Measurements from ENCODE around the gene ST6GALNAC1.
A peak's percentile ranks its signal among the peaks of the same experiment; 100 is the strongest.

ST6GALNAC1 gene

DNA sequence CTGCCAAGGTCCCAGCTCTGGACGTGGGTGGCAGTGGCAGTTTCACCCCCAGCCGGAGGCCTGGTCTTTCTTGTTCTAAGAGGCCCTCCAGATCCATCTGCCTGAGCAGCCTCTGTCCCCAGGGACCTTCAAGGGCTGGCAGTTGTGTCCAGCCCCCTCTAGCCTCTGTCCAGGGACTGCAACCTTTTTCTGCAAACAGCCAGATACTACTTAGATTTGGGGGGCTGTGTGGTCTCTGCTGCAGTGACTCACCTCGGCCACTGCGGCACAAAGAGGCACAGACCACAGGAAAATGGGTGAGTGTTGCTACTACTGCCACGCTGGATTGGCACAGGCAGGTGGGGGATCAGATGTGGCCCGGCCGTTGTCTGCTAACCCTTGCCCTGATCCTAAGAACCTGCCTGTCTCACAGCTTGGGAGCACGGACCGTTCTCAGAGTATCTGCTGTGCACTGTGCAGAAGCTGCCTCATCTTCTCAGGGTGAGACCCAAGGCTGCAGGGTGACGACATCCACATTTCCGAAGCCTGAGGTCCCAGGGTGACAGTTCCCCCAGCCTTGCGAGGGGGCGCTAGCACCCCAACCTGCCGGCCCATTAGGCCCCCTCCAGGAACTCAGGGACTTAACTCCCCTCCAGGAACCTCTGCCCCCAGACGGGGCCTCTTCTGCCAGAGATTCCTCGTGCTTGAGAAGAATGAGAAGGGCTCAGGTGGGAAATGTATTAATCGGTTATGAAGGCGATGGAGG lies 39.6 kb upstream of the ST6GALNAC1 start:
- in situ Hi-C loops (cut with HindIII; ENCODE audit: low pct_unique_long_range_greater_than_20kb, low sequenced_read_pairs): no loop called here
- no peak for TF ChIP-seq JUND (IDR thresholded peaks at IDR 0.05; ENCODE audit: low read depth)
- no peak for DNase-seq (ENCODE audit: low read depth in 1 of 2, low spot score in 1 of 2)

DNA sequence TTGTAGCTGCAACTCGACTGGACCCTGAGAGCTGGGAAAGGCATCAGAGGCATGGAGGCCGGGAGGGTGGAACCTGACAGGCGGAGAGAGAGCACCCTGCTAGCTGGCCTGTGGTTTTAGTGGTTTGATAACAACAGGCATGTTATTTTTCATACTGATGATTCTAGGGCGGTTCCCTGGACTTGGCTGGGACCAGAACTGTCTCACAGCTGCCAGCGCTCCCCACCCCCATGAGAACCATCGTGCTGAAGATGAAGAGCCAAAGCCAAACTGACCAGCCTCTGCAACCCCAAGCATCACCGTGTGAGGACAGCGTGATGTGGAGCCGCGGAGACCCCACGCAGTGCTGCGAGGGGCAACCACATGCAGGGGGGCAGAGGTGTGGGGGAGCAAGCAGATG lies 38.7 kb upstream of the ST6GALNAC1 start:
- TF ChIP-seq JUND (IDR thresholded peaks at IDR 0.05; ENCODE audit: low read depth): no peak
- DNase-seq (ENCODE audit: low read depth in 1 of 2, low spot score in 1 of 2): no peak
- in situ Hi-C loops (cut with HindIII; ENCODE audit: low pct_unique_long_range_greater_than_20kb, low sequenced_read_pairs): no loop called here

DNA sequence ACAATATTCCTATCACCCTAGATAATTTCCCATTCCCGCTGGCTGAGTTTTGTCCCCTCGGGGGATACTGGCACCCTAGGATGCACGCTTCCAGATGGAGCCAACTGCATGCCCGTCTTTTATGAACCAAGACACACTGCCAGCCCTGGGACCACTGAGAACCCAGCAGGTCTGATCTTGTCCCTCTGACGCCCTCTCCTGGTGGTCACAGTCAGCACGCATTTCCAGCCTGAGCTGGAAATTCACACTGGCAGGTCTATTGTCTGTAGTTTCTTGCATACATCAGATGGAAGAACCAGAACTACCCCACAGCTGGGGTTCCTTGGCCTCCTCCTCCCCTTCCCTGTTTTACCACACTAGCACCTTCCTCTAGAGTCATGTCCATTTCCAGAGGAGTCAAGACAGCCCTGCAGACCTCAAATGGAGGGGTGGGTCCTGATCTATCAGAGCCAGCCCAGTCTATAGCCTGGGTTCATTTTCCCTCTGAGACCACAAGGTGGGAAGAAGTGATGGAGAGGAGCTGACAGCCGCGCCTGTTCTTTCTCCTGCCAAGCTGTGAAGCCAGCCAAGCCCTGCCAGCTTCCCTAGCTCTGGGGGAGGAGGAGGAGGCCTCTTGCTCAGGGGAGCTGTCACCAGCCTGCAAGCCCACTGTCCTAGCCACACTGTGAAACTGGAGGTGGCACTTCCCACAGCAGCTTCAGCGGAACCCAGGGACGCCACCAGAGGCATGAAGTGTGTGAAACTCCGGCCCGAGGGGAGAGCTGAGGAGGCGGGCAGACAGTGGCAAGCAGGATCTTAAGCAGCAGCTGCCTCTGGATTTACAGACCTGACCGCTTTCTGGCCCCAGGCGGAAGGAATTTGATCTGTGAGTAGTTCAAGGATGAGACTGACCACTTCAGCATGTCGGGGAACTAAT lies 37.9 kb upstream of the ST6GALNAC1 start:
- peak; percentile 81 to 85 for DNase-seq (ENCODE audit: low read depth in 1 of 2, low spot score in 1 of 2)
- TF ChIP-seq JUND (IDR thresholded peaks at IDR 0.05; ENCODE audit: low read depth): no peak
- in situ Hi-C loops (cut with HindIII; ENCODE audit: low pct_unique_long_range_greater_than_20kb, low sequenced_read_pairs): no loop called here

DNA sequence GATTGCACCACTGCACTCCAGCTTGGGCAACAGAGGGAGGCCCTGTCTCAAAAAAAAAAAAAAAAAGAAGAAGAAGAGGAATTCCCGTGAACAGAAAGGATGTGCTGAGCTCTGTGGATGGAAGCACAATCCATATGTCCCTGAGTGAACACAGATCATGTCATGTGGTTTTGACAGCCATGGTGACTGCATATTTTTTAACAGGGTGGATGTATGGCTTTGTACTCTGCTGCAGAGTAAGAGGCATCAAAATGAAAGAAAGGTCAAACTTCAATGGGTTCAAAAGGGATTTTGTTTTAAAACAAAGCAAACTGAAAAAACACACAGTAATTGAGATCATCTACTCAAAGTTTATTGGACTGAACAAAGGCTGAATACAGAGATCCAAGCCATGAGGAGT lies 35.7 kb upstream of the ST6GALNAC1 start:
- in situ Hi-C loops (cut with HindIII; ENCODE audit: low pct_unique_long_range_greater_than_20kb, low sequenced_read_pairs): no loop called here
- no peak for DNase-seq (ENCODE audit: low read depth in 1 of 2, low spot score in 1 of 2)
- TF ChIP-seq JUND (IDR thresholded peaks at IDR 0.05; ENCODE audit: low read depth): no peak

DNA sequence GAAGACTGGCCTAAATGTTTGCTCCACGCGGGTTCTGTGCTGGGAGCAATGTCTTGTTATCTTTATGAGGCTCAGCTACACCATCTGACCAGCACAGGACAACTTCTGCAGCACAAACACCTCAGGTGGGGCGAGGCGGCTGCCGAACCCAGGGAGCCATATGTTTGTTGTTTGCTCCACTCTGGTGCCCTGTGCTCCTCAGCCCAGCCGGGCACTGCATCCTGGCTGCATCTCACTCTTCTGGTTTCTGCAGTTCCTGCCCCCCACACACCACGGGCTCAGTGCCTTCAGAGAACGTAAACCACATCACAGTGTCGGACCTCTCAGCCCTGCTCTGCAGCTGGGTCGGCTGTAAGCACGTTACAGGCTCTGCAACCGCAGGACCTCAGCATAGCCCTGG lies 34.8 kb upstream of the ST6GALNAC1 start:
- TF ChIP-seq JUND (IDR thresholded peaks at IDR 0.05; ENCODE audit: low read depth): no peak
- in situ Hi-C loops (cut with HindIII; ENCODE audit: low pct_unique_long_range_greater_than_20kb, low sequenced_read_pairs): no loop called here
- DNase-seq (ENCODE audit: low read depth in 1 of 2, low spot score in 1 of 2): no peak

DNA sequence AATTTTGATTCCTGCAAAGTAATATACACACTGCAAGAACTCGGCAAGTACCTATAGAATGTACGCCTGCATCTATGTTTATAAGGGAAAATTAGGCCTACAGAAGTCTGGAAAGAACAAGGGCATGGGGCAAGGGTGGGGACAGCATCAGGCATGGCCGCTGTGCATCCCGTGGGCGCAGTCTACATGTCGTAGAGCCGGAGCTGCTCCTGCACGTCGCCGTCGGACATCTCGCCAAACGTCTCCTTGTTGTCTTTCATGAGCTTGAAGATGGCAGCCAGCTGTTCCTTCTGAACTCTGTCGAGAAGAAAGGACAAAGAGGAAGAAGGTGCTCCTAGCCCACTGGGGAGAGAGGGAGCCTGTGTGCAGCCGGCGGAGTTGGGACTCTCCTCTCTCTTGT lies 33.8 kb upstream of the ST6GALNAC1 start:
- no peak for DNase-seq (ENCODE audit: low read depth in 1 of 2, low spot score in 1 of 2)
- no peak for TF ChIP-seq JUND (IDR thresholded peaks at IDR 0.05; ENCODE audit: low read depth)
- in situ Hi-C loops (cut with HindIII; ENCODE audit: low pct_unique_long_range_greater_than_20kb, low sequenced_read_pairs): no loop called here

DNA sequence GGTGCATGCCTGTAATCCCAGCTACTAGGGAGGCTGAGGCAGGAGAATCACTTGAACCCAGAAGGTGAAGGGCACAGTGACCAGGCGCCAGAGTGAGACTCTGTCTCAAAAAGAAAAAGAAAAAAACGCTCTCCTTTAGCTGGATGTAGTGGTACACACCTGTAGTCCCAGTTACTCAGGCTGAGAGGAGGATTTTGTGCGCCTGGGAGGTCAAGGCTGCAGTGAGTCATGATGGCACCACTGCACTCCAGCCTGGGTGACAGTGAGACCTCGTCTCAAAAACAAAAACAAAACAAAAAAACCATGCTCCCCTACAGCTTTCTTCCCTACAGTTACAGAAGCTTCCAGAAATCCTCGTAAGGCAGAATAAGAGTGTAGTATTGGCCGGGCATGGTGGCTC lies 33.1 kb upstream of the ST6GALNAC1 start:
- in situ Hi-C loops (cut with HindIII; ENCODE audit: low pct_unique_long_range_greater_than_20kb, low sequenced_read_pairs): no loop called here
- no peak for TF ChIP-seq JUND (IDR thresholded peaks at IDR 0.05; ENCODE audit: low read depth)
- DNase-seq (ENCODE audit: low read depth in 1 of 2, low spot score in 1 of 2): no peak

DNA sequence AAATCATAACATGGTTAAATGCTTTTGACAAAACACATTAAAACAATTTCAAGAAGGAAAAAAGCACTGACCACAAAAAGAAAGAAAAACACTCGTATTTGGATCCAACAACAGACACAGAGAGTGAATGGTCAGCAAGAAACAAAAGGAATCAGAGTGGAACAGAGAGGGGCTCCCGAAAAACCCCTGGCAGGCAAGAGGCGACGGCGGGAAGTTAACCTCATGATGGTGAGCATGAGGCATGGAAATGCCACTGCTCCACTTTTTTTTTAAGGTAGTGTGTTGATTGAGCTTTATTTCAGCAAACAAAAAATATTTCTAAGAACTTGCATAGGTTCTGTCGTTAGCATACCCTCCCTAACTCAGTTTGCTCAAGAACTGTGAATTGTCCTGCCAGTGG lies 32.1 kb upstream of the ST6GALNAC1 start:
- no peak for DNase-seq (ENCODE audit: low read depth in 1 of 2, low spot score in 1 of 2)
- TF ChIP-seq JUND (IDR thresholded peaks at IDR 0.05; ENCODE audit: low read depth): no peak
- in situ Hi-C loops (cut with HindIII; ENCODE audit: low pct_unique_long_range_greater_than_20kb, low sequenced_read_pairs): no loop called here

DNA sequence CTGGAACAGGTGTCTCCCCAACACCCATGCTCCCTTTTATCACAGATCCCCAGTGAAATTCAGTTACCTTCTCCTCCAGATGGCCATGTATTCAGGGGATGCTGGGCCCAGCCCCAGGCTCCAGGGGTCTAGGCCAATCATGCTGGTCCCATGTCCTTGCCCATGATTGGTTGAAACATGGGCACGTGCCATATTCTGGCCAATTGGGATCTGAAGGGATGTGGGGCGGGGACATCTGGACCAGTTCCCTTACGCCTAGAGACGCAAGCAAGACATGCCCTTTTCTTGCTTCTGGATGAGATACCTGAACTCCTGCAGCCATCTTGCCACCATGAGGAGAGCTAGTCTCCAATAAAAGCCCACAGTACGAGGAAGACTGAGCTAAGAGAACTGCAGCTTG lies 31.0 kb upstream of the ST6GALNAC1 start:
- in situ Hi-C loops (cut with HindIII; ENCODE audit: low pct_unique_long_range_greater_than_20kb, low sequenced_read_pairs): no loop called here
- DNase-seq (ENCODE audit: low read depth in 1 of 2, low spot score in 1 of 2): no peak

DNA sequence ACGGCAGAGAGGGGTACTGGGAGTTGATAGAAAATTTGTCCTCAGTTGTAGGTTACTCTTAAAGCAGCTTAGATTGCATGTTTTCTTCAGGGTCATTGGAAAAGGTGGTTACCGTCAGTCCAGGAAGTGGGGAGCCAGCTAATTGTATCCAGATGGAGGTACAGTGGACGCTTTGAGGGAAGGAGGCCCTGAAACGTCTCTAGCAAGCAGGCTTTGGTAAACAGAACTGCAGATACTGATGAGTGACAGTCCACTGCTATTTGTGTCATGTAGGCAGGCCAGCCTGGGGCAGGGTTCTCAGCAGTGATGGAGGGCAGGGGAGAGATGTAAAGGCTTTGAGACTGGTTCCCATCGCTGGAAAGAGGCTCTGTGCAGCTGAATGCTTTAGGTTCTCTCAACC lies 30.2 kb upstream of the ST6GALNAC1 start:
- in situ Hi-C loops (cut with HindIII; ENCODE audit: low pct_unique_long_range_greater_than_20kb, low sequenced_read_pairs): no loop called here
- no peak for DNase-seq (ENCODE audit: low read depth in 1 of 2, low spot score in 1 of 2)
- TF ChIP-seq JUND (IDR thresholded peaks at IDR 0.05; ENCODE audit: low read depth): no peak

More for the DNA sequence above, 31.0 kb upstream of the ST6GALNAC1 start:
- no peak for TF ChIP-seq JUND (IDR thresholded peaks at IDR 0.05; ENCODE audit: low read depth)

DNA sequence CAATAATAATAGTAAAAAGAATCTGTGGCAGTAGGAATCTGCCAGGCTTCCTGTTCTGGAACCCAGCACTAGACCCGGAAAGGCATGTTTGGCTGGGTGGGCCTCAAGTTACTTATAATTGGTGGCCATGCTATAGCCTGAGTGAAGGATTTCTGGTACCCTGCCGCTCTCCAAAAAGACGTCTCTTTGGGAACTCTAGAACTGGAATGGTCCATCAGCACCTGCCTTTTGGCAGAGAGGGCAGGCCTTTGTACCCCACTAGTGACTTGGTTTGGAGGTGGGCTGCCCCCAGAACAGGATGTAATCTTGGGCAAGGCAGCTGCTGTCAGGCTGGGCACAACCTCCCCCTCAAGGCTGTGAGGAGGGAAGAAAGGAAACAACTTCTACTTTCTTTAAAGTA lies 29.3 kb upstream of the ST6GALNAC1 start:
- TF ChIP-seq JUND (IDR thresholded peaks at IDR 0.05; ENCODE audit: low read depth): no peak
- in situ Hi-C loops (cut with HindIII; ENCODE audit: low pct_unique_long_range_greater_than_20kb, low sequenced_read_pairs): no loop called here
- no peak for DNase-seq (ENCODE audit: low read depth in 1 of 2, low spot score in 1 of 2)

DNA sequence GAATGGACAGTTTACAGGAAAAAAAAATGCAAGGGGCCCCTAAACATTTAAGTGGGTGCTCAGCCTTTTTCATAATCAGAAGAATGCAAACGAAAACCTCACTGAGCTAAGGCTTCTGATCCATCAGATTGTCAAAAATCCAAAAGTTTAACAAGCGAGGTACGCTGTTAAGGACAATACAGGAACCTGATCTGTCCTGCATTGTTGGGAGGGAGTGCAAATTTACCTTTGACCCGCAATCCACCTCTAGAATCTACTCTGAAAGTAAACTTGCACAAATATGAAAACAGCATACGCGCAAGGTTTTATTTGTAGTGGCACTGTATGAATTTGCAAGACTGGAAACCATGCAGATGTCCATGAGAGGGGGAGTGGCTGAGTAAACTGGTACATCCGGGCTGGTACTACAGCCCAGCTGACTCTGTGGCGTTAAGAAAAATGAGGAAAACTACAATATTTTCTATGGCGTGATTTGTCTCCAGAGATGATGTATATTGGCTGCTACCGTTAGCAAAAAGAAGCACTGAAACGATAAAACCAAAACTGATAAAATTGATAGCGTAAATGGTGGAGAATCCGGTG lies 28.8 kb upstream of the ST6GALNAC1 start:
- in situ Hi-C loops (cut with HindIII; ENCODE audit: low pct_unique_long_range_greater_than_20kb, low sequenced_read_pairs): no loop called here
- peak in 1 of 2 experiments; percentile 81 for DNase-seq (ENCODE audit: low read depth in 1 of 2, low spot score in 1 of 2)
- TF ChIP-seq JUND (IDR thresholded peaks at IDR 0.05; ENCODE audit: low read depth): no peak

DNA sequence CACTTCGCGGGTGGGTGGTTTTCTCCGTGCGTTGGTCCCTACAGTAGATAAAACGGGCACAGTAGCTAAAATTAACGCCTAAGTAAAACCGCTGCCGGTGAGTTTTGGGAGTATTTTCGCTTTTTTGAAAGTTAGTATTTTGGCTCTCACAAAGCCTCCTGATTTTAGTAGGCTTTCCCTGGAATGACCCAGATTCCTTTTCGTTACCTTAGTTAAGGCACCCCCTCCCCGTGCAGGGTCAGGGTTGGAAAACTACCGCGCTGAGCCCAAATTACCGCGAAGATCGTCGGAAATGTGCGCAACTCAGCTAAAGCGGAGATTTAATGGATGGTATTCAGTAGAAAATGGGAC lies 28.3 kb upstream of the ST6GALNAC1 start:
- no peak for DNase-seq (ENCODE audit: low read depth in 1 of 2, low spot score in 1 of 2)
- no peak for TF ChIP-seq JUND (IDR thresholded peaks at IDR 0.05; ENCODE audit: low read depth)
- in situ Hi-C loops (cut with HindIII; ENCODE audit: low pct_unique_long_range_greater_than_20kb, low sequenced_read_pairs): no loop called here

Measured in T47D (cell line).